Measurements from ENCODE around the gene RWDD2A. TPM values are rescaled to one million over a fixed set of nuclear protein-coding genes. Genes with fewer than 3 reads are reported as not detected.

The RWDD2A gene
- total and polyA plus RNA-seq, 2 of the 8 experiments (the other 6 are each of a cell fraction or from before 2014, with no cell fraction given): 2.1 to 3.6 TPM

DNA sequence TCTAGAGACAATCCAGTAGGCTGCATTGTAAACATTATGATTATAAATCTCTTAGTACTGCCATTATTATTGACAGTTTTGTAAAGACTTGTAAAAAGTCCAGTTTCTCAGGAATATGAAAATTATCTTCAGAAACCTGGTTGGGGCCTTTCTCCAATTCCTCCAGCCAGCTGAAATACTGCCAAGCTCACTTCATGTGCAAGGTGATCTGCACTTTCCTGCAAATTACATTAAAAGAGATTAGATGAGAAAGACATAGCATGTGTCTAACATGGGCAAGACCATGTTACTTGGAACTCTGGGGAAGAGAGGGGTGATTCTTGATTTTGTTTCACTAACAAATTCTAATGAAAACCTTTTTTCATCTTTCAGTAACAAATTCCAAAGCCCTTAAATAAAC lies 24.1 kb upstream of the RWDD2A start:
- Histone ChIP-seq H4K91ac (replicated peaks; ENCODE audit: insufficient read length, low read length) (no peak overlapping the region), H2AK5ac (ENCODE audit: low read depth, low read length) (no peak overlapping the region), H3K9me3 (ENCODE audit: insufficient read depth in 2 of 2, low read depth in 1 of 2, low read length in 1 of 2) (no peaks in the 10 kb centered on the region), H3K9ac (replicated peaks in 1 of 4; ENCODE audit: extremely low read depth in 1 of 4, low read depth in 3 of 4, low read length in 3 of 4) (no peak overlapping the region), H3K18ac (ENCODE audit: extremely low read depth, low read length) (no peak overlapping the region), H3K23ac (ENCODE audit: insufficient read length) (no peak overlapping the region), H3K4me1 (replicated peaks in 1 of 4; ENCODE audit: control insufficient read depth in 3 of 4, insufficient read depth in 4 of 4, low read length in 3 of 4) (no peaks in the 10 kb centered on the region), H4K5ac (ENCODE audit: insufficient read length, low read depth, low read length) (no peak overlapping the region), H2BK120ac (replicated peaks; ENCODE audit: low read depth, low read length) (no peak overlapping the region), H2BK5ac (ENCODE audit: low read depth, low read length) (no peak overlapping the region), H2BK15ac (ENCODE audit: low read length) (no peak overlapping the region), H2BK20ac (ENCODE audit: low read length) (no peak overlapping the region), H3K79me1 (ENCODE audit: low read depth, low read length) (no peaks in the 10 kb centered on the region; the same call in 1 of the 2 replicates), H3K23me2 (ENCODE audit: low read depth, low read length) (no peaks in the 10 kb centered on the region), H3K4ac (replicated peaks; ENCODE audit: insufficient read length, low read depth, low read length) (no peak overlapping the region), H2BK12ac (ENCODE audit: low read depth, low read length) (no peak overlapping the region), H3K14ac (ENCODE audit: insufficient read length) (no peak overlapping the region), H3K4me3 (ENCODE audit: extremely low read depth in 1 of 4, insufficient read depth in 2 of 4, low read depth in 3 of 4, low read length in 4 of 4) (no peak overlapping the region), H4K20me1 (replicated peaks in 1 of 2; ENCODE audit: control insufficient read depth in 1 of 2, insufficient read depth in 2 of 2, low read length in 2 of 2) (peaks cover 0 to 2% of the 10 kb centered on the region in 2 experiments), H3K27me3 (replicated peaks in 1 of 4; ENCODE audit: control insufficient read depth in 3 of 4, extremely low read depth in 1 of 4, insufficient read depth in 3 of 4, low read length in 3 of 4) (no peaks in the 10 kb centered on the region), H3K4me2 (ENCODE audit: insufficient read depth in 1 of 2, low read depth in 2 of 2, low read length in 2 of 2) (no peak overlapping the region), H3K36me3 (ENCODE audit: control insufficient read depth in 2 of 4, insufficient read depth in 4 of 4, low read length in 3 of 4) (peaks cover 9 to 83% (median 57%) of the 10 kb centered on the region in 4 experiments; a peak in 7 of 8 replicates), H4K8ac (ENCODE audit: extremely low read depth, insufficient read depth, low read length) (no peak overlapping the region), H2AFZ (ENCODE audit: low read length) (no peak overlapping the region), H3K79me2 (ENCODE audit: control insufficient read depth in 1 of 2, insufficient read depth in 2 of 2, low read length in 2 of 2) (no peaks in the 10 kb centered on the region), H3K56ac (replicated peaks; ENCODE audit: insufficient read length, low read depth, low read length) (no peak overlapping the region), H3K27ac (ENCODE audit: low read depth, low read length) (no peak overlapping the region)
- ChIA-PET CTCF (ENCODE audit: partially characterized antibody) (interaction anchor here (1.1 kb wide), 1 partner anchor 46 kb away, joined by 3 read pairs; no protein-coding TSS in a partner anchor), POLR2A (ENCODE audit: partially characterized antibody) (no interaction called here)
- DNase-seq (ENCODE audit: low read depth in 1 of 2, low spot score in 2 of 2): no peak
- TF ChIP-seq SIX5 (IDR thresholded peaks at IDR 0.05; ENCODE audit: low read depth, low read length): no peak
- no peak for FAIRE-seq

All from H1 (cell line).